H1 (cell line): ENCODE measurements around the gene ERO1A. TPM values are rescaled to one million over a fixed set of nuclear protein-coding genes. Genes with fewer than 3 reads are reported as not detected.
A peak's percentile ranks its signal among the peaks of the same experiment; 100 is the strongest.

Source experiments
- BCL11A ChIP-seq, 2 experiments: IDR thresholded peaks; one replicate each; pipeline ENCODE4 v1.6.1; 2011; ENCODE audit warnings: low read depth in 2 of 2, low read length in 2 of 2, mild to moderate bottlenecking in 2 of 2
- FOSL1 ChIP-seq: IDR thresholded peaks from 2 replicates; pipeline ENCODE4 v1.6.1; 2011; ENCODE audit warnings: mild to moderate bottlenecking, low read depth, low read length, moderate library complexity; ENCODE audit not compliant: insufficient read depth
- POU5F1 ChIP-seq: IDR thresholded peaks from 2 replicates; pipeline ENCODE4 v1.6.1; 2011; ENCODE audit warnings: low read depth, mild to moderate bottlenecking, low read length, moderate library complexity
- RBBP5 ChIP-seq: IDR thresholded peaks from 2 replicates; pipeline ENCODE4 v1.7.1; 2012; ENCODE audit warnings: low read depth, mild to moderate bottlenecking, inconsistent platforms, low read length, moderate library complexity, borderline replicate concordance
- RXRA ChIP-seq: IDR thresholded peaks from 2 replicates; pipeline ENCODE4 v1.6.1; 2011; ENCODE audit warnings: low read depth, mild to moderate bottlenecking, low read length, moderate library complexity; ENCODE audit not compliant: insufficient read depth
- SUZ12 ChIP-seq: fragments of 200-600 bp; sonication (generic); IDR thresholded peaks from 2 replicates; pipeline ENCODE4 v1.6.1; 2012; ENCODE audit warnings: mild to moderate bottlenecking, inconsistent platforms, low read length, moderate library complexity, mixed read lengths
- TAF1 ChIP-seq: IDR thresholded peaks from 2 replicates; pipeline ENCODE4 v1.6.1; 2011; ENCODE audit warnings: mild to moderate bottlenecking, low read depth, low read length
- polyA plus RNA-seq, 7 experiments: library from polyadenylated mRNA; depleted of rRNA in 3 of 7; stranded (reverse) in 5 of 7; unstranded in 2 of 7; fragments of >200 nt in 5 of 7; fragments of 200-250 nt in 2 of 7; gene quantifications; 1 replicate in 5 of 7; 2 replicates in 1 of 7; 4 replicates in 1 of 7; pipeline versions ENCODE4 v1.2.1 to v1.2.3, GENCODE V29; 2011 to 2013; ENCODE audit warnings: missing spikeins in 2 of 7, mixed read lengths in 2 of 7
- total RNA-seq: library from RNA; stranded (reverse); fragmentation: NEBNext Ultra II Directional; extraction: Animal tissue kit (Norgen Biotek cat#: 25700); gene quantifications from 2 replicates; pipeline ENCODE4 v1.2.1, GENCODE V29; 2021

ERO1A gene
- total and polyA plus RNA-seq, 2 of the 8 experiments (the other 6 are each of a cell fraction or from before 2014, with no cell fraction given) = 15.7 to 42.0 TPM

- TF ChIP-seq RBBP5 (no peak), RXRA (no peak), FOSL1 (no peak), BCL11A (IDR thresholded peaks at IDR 0.05; ENCODE audit: low read depth in 2 of 2, low read length in 2 of 2) (no peak), SUZ12 (peak; percentile 26; the same call in 1 of the 2 replicates), TAF1 (peak; percentile 42; the same call in 1 of the 2 replicates), POU5F1 (no peak)
These were observed 437 bp downstream of the ERO1A start (continued) for GRCh38 chr14:52694761-52695480.
